Loucy (cell line): Measurements from ENCODE around the gene TERB2.
"Not testable (repeated sequence)": the region's sequence is repeated elsewhere in the genome, so short reads cannot be mapped to it uniquely, and the experiment has no call there.

ENCODE experiments used
- CTCF ChIP-seq: fragments of 200-600 bp; sonication (generic); conservative IDR thresholded peaks from 2 replicates; pipeline ENCODE4 v1.5.1; 2014; ENCODE audit warnings: mild to moderate bottlenecking, antibody characterized with exemption, low read length
- EZH2phosphoT487 ChIP-seq: fragments of 200-600 bp; IDR thresholded peaks from 2 replicates; pipeline ENCODE4 v1.6.1; 2018; ENCODE audit warnings: antibody characterized with exemption, mild to moderate bottlenecking, moderate library complexity, borderline replicate concordance

GRCh38 chr15:44986346-44987055 lies 30.0 kb downstream of the TERB2 start:
- TF ChIP-seq CTCF, EZH2phosphoT487: not testable (repeated sequence)
